Jurkat, Clone E6-1 (cell line): ENCODE measurements around the gene CNNM3.

Experiments used
- DNase-seq: peaks from one replicate; pipeline ENCODE4 v3.0.0-alpha.2; 2011; ENCODE audit warnings: low read depth, low spot score
- H3K4me3 ChIP-seq: 2 replicates; pipeline ENCODE4 v1.5.1; 2011; ENCODE audit warnings: mild to moderate bottlenecking, low read length, control low read depth, moderate library complexity

The CNNM3 gene

DNA sequence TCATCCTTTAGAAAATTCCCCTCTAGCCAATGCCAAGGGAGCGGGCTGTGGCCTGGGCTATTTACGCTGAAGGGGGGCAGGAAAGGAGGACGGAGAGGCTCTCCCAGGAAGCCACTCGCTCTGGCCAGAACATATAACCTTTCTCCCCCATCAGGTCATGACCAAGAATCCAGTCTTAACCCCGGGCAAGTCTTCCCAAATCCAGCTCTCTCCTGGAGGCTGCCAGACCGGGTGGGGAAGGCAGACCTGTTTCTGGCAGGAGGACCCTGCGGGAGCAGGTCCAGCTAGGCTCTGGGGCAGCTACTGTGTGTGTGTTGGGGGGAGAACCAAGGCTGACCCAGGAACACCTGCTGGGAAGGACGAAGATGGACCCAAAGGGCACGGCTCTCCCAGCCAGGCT lies 67.2 kb downstream of the CNNM3 start:
- H3K4me3 ChIP-seq, result no peak overlapping the region
- no peak for DNase-seq
